Mesothelial cell of epicardium (in vitro differentiated cells): Measurements from ENCODE around the gene ZDHHC8. TPM values are rescaled to one million over a fixed set of nuclear protein-coding genes. Genes with fewer than 3 reads are reported as not detected.
A peak's percentile ranks its signal among the peaks of the same experiment; 100 is the strongest.

ENCODE experiments used
- DNase-seq, 2 experiments: peaks; one replicate each; pipeline ENCODE4 v3.0.0; 2021; ENCODE audit warnings: low spot score in 2 of 2; ENCODE audit not compliant: unreplicated experiment in 2 of 2
- H3K27ac Mint-ChIP-seq: 2 replicates; pipeline ENCODE4 v1.8.0; 2021; ENCODE audit warnings: mixed read lengths
- H3K27me3 Mint-ChIP-seq: 2 replicates; pipeline ENCODE4 v1.8.0; 2021; ENCODE audit warnings: low read depth, mixed read lengths
- H3K36me3 Mint-ChIP-seq: 2 replicates; pipeline ENCODE4 v1.8.0; 2021; ENCODE audit warnings: mixed read lengths
- H3K4me1 Mint-ChIP-seq: 2 replicates; pipeline ENCODE4 v1.8.0; 2021; ENCODE audit warnings: mixed read lengths
- H3K4me3 Mint-ChIP-seq: 2 replicates; pipeline ENCODE4 v1.8.0; 2021; ENCODE audit warnings: mild to moderate bottlenecking, moderate library complexity, mixed read lengths
- H3K9me3 Mint-ChIP-seq: 2 replicates; pipeline ENCODE4 v1.8.0; 2021; ENCODE audit warnings: mixed read lengths
- CTCF ChIP-seq: fragments of 200-600 bp; sonication (generic); IDR thresholded peaks from one replicate; pipeline ENCODE4 v1.5.0; 2021; ENCODE audit warnings: antibody characterized with exemption; ENCODE audit not compliant: unreplicated experiment
- total RNA-seq: library from RNA; stranded (reverse); gene quantifications from 3 replicates; pipeline ENCODE4 v1.2.1, GENCODE V29; 2021

Gene ZDHHC8
- total RNA-seq, 1 donor from 2014 or later, result 86.2 TPM

GRCh38 chr22:20126284-20127029, 5.1 kb upstream of the ZDHHC8 start:
- H3K27ac Mint-ChIP-seq, result no peak overlapping the region
- H3K4me1 Mint-ChIP-seq, result no peaks in the 10 kb centered on the region
- TF ChIP-seq CTCF, result no peak
- H3K27me3 Mint-ChIP-seq, result no peaks in the 10 kb centered on the region
- H3K36me3 Mint-ChIP-seq, result peaks cover 13% of the 10 kb centered on the region
- no peak overlapping the region for H3K4me3 Mint-ChIP-seq
- no peak for DNase-seq
- no peaks in the 10 kb centered on the region for H3K9me3 Mint-ChIP-seq

GRCh38 chr22:20127318-20127868, 4.2 kb upstream of the ZDHHC8 start:
- no peak overlapping the region for H3K27ac Mint-ChIP-seq
- no peaks in the 10 kb centered on the region for H3K27me3 Mint-ChIP-seq
- peaks cover 8% of the 10 kb centered on the region for H3K36me3 Mint-ChIP-seq
- no peaks in the 10 kb centered on the region for H3K9me3 Mint-ChIP-seq
- no peak for TF ChIP-seq CTCF
- no peak for DNase-seq
- H3K4me1 Mint-ChIP-seq, result no peaks in the 10 kb centered on the region
- H3K4me3 Mint-ChIP-seq, result no peak overlapping the region

GRCh38 chr22:20127869-20128618, 3.6 kb upstream of the ZDHHC8 start:
- no peak for DNase-seq

DNA sequence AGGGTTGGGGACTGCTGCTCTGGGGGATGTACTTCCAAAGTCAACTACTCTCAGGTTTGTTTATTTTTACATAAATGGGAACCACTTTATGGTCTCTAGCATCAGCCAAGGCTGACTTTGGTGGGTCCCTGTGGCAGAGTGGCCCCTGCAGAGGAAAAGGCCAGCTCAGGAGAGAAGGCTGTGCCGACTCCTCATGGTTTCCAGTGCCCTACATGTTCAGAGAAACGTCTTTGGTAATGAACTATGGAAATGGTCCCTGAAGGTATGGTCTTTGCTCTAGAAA, 3.0 kb upstream of the ZDHHC8 start:
- Mint-ChIP-seq H3K36me3 (peaks cover 8% of the 10 kb centered on the region), H3K9me3 (no peaks in the 10 kb centered on the region), H3K4me3 (no peak overlapping the region), H3K4me1 (peaks cover 9% of the 10 kb centered on the region), H3K27me3 (no peaks in the 10 kb centered on the region), H3K27ac (no peak overlapping the region)
- no peak for TF ChIP-seq CTCF
- DNase-seq, result no peak

More at GRCh38 chr22:20127869-20128618, 3.6 kb upstream of the ZDHHC8 start:
- no peaks in the 10 kb centered on the region for H3K27me3 Mint-ChIP-seq
- H3K4me1 Mint-ChIP-seq, result peaks cover 6% of the 10 kb centered on the region
- no peak overlapping the region for H3K4me3 Mint-ChIP-seq
- H3K9me3 Mint-ChIP-seq, result no peaks in the 10 kb centered on the region
- H3K27ac Mint-ChIP-seq, result peak overlapping the region; percentile 9
- H3K36me3 Mint-ChIP-seq, result peaks cover 8% of the 10 kb centered on the region
- no peak for TF ChIP-seq CTCF

DNA sequence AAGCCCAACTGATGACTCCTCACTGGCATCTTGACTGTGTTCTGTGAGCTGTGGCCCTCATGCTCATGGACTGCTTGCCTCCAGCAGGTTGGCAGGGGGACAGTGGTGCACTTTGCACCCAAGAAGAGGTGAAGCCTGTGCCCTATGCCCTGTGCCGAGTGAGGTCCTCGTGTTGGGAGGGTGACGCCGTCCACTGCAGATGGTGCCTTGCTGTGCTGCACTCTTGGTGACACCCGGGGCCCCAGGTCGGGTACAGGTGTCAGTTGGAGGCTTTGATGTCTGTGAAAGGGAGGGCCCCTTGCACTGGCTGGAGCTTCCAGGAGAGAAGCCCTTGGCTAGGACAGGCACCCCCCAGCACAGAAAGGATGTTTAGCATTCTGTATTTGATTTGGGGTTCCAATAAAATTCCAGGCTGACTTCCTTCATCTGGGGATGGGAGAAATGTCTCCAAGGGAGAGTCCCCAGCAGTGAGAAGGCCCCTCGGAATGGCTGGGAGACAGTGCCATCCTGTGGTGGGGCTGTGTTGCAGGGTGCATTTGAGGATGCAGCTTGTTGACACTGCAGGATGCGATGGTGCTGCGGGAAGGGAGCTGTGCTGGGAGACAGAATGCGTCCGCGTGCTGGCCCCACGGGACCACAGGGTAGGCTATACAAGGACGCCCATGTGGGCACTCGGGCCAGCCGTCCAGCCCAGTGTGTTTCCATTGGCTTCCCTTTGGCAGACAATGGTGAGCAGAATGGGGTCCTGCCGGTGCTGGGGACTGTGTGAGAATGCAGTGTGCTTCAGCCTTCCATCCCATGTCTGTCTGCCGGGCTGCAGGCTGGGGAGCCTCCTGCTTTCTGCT, 2.5 kb upstream of the ZDHHC8 start:
- Mint-ChIP-seq H3K36me3 (peaks cover 6% of the 10 kb centered on the region), H3K9me3 (no peaks in the 10 kb centered on the region), H3K27me3 (no peaks in the 10 kb centered on the region), H3K27ac (no peak overlapping the region), H3K4me3 (peak overlapping the region; percentile 64), H3K4me1 (peaks cover 11% of the 10 kb centered on the region)
- no peak for DNase-seq
- no peak for TF ChIP-seq CTCF
